NCI-H748 (cell line): Measurements from ENCODE around the gene RELT.

Source experiments
- DNase-seq: peaks from one replicate; lab custom pipeline; 2025; ENCODE audit not compliant: unreplicated experiment; lab: John Stamatoyannopoulos, UW

Gene RELT

DNA sequence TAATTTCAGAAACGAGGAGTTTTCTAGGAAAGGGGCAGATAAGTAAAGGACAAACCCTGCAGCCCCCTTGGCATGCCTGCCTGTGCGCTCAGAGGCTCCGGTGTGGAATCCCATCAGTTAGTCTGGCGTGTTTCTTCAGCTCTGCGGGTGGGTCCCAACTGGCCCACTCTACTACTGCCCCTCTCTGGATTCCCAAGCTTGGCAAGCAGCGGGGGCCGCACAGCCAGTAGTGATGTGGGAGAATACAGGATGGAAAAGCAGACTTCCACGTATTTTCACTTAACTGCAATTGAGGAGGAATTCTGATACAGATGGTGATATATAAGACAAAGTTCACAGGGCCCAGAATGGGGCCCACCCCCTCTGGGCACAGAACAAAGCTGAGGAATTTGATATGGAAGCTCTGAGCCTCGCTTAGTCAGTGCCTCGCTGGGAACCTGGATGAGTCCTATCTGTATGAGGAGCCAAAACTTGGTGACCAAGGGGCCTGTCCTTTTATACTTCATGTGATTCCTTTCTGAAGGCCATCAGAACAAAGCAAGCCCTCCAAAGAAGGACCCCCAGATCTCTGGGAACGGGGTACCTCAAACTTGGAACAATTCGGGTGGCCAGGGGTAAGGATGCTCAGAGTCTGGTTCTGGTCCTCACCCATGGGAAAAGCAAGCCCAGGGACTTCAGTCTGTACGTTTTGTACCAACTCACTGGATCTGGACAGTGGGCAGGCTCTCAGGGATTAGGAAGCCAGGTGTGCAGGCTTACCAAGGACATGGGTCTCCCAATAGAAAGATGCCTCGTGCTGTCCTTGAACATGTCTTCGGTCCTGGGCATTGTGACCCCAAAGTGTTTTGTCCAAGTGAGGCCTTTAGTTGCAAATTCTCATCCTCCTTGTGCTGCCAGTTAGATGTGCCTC, 26.0 kb downstream of the RELT start:
- no peak for DNase-seq

DNA sequence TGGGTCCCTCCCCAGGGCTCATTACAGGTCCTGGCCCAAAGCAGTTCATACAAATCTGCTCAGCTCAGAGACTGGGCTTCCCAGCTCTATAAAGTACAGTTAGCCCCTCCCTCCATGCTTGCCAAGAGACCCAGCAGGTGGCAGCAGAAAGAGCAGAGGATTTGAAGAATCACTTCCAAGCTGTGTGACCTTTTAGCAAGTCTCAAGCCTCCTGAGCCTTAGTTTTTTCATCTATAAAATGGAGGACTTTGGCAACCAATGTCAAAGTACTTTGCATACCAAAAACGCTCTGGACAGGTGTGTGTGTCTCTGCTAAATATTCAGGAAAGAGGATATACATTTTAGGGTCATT, 26.6 kb downstream of the RELT start:
- DNase-seq = no peak

DNA sequence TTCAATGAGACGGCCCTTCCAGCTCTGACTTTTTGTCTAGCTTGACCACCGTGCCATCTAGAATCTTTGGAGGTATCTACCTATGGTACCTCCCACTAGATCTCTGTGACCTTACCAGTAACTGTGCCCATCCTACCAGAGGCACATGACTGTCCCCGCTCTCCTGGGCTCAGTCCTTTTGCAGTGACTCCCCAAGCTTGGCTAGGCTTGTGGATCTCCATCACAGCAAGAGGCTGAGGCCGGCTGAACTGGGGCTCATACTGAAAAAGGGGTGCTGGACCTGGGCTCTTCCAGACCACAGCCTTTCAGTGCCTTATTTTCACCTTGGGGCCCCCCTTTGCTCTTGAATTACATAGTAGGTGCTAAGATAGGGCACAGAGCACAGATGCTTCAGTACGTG, 27.3 kb downstream of the RELT start:
- no peak for DNase-seq

DNA sequence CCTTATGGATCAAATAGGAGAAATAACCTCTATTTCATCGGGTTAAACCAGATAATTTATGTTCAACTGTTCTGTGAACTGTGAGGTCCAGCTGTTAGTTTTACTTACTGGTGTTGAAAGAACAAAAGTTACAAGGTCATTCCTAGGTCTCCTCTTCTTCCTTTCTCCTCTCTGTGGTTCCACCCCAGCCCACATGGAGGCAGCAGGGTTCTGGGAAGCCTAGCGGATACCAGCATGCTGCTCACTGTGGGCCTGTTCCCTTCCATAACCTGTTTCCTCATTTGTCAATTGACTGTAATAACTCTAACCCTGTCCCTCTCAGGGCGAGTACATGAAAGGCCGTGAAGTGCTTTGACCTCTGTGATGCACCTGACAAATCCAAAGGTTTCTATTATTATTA, 27.8 kb downstream of the RELT start:
- DNase-seq = peak; percentile 43

DNA sequence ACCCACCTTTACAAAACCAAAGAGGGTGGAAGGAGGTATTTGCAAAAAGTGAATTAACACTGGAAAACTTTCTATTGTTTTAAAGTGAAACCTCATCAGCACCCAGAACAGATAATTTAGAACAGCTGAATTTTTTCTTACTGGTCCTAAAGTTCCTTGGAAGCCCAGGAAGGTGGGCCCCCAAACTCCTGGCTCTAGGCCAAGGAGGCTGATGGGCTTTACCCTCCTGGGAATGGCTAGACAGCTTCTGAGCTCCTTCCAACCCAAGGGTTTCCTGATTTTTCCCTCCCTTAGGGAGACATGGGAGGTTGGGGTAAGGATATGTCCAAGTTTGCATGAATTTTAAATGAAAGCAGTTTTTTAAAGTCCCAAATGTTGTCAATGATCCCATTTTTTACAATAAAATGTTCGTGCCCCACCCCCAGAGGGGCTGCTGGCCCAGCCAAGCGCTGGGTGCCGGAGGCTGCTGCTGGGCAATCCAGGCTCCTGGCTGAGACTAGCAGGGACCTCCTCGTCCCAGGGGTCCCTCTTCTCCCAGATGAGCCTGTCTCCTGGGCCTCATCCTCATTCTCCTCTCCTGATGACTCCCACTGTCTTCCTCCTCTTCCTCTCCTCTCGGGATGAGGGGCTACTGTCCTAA, 28.4 kb downstream of the RELT start:
- DNase-seq = no peak

DNA sequence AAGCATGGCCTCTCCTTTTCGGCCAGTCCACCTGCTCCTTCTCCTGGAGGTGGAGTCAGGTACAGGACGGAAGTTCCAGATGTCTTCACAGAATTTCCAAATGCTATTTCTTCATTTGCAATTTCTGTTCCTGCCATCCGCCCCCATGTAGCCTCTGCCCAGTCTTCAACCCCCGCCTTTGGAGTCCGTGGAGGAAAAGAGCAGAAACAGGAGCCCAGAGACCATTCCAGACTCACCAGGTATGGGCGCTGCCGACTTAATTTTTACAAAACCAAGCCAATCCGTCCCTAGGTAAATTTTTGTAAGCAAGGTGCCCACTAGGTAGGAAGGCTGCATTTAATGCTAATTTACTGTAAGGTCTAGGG, 28.9 kb downstream of the RELT start:
- DNase-seq = no peak

DNA sequence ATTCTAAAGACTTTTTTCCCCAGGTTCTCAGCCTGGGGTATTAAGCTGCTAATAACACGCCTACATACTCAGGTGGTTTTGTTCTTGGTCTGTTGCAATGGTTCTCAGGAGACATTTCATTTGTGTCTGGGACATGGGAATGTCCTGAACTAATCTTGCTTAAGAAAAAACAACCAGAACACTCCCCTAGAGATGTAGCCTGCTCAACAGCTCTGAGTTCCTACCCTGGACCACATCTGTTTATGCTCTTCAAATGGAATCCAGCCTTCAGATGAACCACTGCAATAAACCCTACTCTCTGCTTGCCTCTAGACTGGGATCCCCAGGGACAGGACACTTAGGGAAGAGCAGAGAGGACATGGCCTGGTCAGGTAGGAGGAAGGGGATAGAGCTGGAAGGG, 29.9 kb downstream of the RELT start:
- DNase-seq = no peak

DNA sequence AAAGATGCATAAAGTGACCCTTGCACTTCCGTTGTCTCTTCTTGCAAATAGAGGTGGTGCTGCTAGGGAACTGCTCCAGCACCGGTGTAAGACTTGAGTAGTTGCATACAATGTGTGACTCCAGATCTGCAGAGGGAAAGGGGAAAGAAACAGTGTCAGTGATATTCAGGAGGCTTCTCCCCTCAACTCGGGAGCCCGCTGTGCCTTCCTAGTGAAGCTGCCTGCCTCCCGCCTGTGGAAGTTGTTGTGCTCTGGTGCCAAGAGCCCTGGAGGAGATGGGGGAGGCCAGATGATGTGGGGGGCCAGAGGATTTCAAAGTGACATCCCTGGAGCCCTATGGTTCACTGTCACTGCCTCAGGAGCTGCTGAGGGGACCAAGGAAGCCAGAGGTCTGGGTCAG, 30.4 kb downstream of the RELT start:
- DNase-seq = no peak

DNA sequence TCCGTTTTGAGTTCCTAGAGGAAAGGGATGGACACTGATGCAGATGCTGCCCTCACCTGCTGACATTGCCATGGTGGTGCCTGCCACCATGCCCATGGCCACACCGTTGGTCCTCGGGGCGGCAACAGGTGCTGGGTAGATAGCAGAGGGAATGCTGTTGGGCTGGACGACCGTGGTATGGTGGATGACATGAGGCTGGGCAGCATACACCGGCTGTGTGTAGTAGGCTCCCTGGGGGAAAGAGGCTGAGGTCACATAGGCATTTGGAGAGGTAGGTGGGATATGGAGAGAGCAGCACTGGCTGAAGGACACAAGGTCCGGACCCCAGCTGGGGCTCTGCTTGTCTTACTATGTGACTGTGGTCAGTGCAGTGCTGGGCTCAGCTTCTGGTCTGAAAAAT, 33.2 kb downstream of the RELT start:
- DNase-seq = no peak

DNA sequence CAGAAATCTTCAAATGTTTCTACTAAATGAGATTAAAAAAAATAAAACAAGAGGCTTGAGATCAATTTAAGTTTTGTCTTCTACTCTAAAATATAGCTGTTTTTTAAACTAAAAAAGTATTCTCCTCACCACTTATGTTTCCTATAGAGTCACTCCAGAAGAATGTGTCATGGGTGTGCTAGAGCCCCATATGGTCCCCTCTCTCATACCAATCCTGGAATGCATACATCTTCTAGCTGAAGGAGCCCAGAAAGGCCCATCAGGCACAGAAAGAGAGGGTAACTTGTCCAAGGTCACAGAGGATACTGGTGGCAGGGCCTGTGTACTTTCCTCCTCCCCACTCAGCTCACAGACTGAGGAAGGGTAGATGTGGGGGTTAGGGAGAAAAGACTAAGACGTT, 34.4 kb downstream of the RELT start:
- no peak for DNase-seq

DNA sequence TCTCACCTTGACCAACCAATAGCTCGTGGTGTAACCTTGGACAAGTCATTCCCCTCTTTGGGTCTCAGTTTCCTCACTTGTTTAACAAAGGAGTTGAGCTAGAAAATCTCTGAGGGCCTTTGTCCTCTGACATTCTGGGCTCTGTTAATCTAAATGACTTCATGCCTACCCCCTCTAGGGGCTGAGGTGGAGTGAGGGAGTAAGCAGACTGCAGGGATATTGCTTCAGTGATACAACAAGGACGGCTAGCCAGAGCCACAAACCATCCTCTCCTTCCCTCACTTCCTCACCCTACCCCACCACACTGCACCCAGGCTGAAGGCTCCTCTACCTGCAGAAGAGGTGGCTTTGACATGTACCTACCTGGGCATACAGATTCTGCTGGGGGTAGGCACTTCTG, 34.8 kb downstream of the RELT start:
- no peak for DNase-seq

DNA sequence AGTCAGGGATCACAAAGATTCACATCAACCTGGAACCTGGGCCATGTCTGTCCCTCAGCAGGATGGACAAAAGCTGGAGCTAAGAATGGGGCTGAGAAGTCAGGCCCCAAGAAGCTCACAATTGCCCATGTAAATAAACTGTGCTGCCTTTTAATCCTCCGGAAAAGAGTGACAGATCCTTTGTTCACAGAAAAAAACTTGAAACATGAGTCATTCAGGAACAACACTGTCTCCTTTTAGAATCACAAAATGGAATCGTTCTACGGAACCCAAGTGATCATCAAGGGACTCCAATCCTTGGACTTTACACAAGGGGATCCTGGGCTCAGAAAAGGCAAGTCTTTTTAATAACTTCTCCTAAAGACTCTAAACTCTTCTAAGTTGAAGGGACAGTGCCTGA, 36.1 kb downstream of the RELT start:
- no peak for DNase-seq

DNA sequence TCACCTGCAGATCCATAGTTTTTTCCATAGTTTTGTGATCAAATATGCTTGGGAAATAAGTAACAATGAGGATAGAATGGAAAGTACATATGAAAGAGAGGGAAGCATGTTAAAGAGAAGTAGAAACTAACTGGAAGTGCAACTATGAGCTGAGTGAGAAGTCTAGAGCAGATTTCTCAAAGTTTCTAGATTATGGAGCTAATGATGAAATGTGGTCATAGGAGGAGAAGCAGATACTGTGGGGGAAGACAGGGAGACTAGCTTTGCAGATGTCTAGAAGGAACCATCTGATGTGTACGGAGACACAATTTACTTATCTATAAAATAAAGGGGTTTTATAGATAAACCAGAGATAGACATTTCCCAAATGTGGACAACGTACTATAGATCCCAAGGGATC, 37.1 kb downstream of the RELT start:
- no peak for DNase-seq

DNA sequence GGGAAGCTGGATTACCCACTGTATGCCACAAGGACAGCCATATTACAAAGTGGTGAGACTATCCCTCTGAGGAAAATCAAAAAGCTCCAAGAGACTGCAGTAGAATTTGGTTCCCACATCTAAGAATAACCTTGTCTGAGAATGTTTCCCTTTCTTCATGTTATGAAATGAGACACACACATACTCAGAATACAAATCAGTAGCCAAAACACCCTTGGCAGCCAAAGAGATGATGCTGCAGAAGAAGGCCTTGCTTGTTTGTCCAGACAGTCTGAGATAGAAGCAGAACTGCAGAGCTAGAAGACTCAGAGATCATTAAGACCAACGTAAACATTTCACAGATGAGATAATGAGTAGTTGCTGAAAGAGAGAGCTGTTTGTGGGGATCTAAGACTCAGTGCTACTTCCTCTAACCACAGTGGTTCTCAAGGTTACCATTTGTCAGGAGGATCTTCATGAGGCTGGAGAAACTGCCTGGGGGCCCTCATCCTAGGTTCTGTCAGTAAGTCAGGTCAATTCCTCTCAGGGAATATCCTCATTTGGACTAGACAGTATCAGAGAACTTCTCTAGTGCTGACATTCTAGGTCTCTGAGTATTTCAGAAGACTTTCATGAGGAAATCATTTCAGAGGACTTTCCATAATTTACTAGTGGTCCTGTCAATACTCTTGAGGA, 38.9 kb downstream of the RELT start:
- no peak for DNase-seq

DNA sequence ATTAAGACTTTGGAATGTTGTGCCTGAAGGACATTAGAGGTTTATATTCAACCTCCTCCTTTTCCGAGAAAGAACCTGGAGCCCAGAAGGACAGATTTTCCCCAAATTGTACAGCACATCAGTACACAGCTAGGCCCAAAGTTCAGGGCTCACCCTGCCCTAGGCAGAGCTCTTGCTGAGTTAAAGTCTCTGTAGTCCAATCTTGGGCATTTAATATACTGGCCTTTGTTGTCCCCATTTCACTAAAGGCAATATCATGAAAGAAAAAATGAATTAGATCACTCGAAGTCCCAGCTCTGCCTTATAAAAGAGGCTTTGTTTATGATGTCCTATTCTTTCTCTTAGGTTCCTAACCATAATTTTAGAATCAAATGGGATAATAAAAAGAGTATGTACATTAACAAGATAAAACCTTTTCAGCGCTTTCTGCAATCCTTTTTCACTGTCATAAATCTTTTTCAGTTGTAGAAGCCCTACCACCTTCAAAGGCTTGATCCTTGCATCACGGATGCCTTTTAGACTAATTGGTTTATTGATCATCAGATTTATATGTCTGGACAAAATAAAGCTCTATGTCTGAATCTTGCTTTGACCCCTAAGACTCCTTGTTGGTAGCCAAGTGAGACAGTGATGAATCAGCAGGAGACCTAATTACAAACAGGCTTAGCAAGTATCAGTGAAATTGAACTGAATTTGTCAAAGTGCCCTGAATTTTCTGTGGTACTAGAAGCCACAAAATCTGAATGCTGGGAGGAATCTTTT, 39.8 kb downstream of the RELT start:
- DNase-seq = no peak

DNA sequence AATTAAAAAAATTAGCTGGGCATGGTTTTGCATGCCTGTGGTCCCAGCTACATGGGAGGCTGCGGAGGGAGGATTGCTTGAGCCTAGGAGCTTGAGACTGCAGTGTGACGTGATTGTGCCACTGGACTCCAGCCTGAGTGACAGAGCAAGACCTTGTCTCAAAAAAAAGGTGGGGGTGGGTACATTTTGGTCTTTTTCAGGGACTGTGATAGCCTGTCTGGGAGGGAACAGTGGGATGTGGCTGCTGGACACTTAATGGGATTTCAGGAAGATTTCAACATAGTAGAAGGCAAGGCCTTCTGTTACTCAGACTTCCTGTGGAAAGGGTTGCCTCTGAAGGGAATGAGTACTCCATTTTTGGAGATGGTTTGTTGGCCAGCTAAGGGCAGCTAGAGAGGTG, 40.6 kb downstream of the RELT start:
- no peak for DNase-seq

DNA sequence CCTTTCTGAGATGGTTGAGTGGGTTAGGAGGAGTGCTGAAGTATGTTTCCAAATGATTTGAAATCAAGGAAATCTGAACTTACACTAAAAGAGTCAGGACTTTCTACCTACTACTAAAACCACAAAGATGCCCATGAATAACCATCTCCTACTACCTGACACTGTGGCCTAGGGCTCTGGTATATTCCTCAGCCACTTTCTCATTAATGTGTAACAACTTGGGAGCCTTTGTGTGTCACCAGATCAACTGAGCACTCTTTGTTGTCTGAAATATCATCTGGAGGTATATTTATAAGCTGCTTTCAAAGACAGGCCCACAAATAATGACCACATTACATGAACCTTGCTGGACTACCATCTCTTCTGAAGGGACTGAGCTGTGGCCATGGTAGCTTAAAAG, 43.9 kb downstream of the RELT start:
- no peak for DNase-seq

DNA sequence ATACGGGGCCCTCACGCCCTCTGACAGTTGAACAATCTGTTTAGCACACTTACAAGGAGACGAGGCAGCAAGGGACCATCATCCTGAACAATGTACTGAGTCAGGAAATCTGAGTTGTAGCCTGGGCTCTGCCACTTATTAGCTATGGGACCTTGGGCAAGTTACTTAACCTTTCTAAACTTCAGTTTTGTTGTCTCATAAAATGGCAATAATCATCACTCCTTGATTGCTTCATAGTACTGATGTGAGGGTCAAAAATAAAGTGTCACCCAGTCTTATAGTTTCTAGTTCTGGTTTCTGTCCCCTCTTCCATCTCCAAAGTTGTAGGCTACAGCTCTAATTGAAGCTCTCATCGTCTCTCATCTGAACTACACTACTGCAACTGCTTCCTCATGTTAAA, 46.7 kb downstream of the RELT start:
- no peak for DNase-seq

DNA sequence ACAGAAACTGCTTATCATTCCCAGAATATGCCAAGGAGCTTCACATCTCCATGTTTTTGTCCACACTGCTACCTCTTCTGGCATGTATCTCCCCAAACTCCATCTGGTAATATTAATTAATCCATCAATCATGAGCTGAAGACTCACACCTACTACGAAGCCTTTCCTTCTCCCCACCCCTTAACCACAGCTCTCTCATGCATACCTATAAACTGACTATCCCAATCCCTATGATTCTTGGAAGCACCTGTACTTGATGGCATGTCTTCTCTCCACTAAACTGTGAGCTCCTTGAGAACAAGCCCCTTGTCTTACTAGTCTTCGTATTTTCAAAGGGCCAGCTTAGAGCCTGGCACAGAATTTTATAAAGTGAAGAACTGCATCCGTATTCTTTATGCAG, 47.3 kb downstream of the RELT start:
- DNase-seq = no peak

DNA sequence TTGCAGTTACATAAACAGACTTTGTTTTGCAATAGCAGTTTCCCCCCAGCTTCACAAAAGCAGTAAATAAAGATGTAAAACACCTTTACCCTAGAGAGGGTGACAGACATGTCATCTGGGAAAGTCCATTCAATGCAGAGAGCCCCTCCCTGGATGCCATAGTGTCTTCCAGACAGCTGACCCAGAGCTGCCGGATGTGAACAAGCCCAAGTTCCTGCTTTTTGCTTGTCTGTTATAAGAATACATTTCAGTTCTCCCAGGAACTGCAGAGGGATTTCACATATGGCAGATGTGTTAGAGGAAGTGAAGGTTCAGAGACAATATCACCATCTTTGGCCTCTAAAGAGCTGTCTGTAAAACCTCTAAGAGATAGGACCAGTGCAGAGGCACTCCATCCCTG, 48.9 kb downstream of the RELT start:
- DNase-seq = no peak

DNA sequence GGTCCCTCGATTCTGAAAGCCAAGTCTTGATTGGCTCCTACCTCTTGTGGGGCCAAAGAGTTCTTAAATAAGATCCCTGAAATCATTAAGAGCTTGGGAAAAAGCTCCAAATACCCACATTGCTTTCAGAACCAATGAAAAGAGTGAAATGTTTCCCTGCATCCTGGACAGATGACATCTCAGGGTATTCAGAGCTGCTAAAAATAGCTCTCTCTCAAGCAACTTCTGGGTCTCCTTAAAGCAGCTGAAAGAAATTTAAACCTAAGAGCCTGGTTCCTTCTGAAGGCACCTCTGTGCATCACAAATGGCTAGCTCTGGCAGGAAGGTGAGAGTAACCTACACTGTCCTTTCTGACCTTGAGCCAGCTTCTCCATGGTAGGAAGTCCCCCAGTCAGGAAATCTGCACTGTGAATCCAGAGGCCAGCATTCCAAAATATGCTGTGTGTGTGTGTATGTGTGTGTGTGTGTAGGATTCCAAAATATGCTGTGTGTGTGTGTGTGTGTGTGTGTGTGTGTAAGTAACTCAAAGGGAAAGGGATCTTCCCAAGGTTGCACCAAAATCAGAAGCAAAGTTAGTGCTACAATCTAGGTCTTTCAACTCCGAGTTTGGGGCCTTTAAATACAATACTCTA, 50.1 kb downstream of the RELT start:
- DNase-seq = no peak
